Liver (tissue), 9 donors: ENCODE data around the gene TXN2. TPM values are rescaled to one million over a fixed set of nuclear protein-coding genes. Genes with fewer than 3 reads are reported as not detected.
"Not testable (repeated sequence)": the region's sequence is repeated elsewhere in the genome, so short reads cannot be mapped to it uniquely, and the experiment has no call there.

Experiments used
- DNase-seq: peaks from one replicate; pipeline ENCODE4 v3.0.0-alpha.2; 2017; ENCODE audit warnings: low spot score
- H3K27ac ChIP-seq, 2 donors: one replicate each; pipeline ENCODE4 v1.7.0; 2013; ENCODE audit warnings: inconsistent platforms in 2 of 2, low read length in 2 of 2, control low read depth in 1 of 2, low read depth in 1 of 2, mild to moderate bottlenecking in 1 of 2
- H3K27me3 ChIP-seq, 4 donors: one replicate each; pipeline versions ENCODE4 v1.6.1 to v1.7.0; 2013; ENCODE audit warnings: low read length in 3 of 4, inconsistent platforms in 1 of 4, mild to moderate bottlenecking in 1 of 4, moderate library complexity in 1 of 4; ENCODE audit not compliant: control insufficient read depth in 4 of 4, insufficient read depth in 4 of 4
- H3K36me3 ChIP-seq, 4 donors: one replicate each; pipeline versions ENCODE4 v1.6.1 to v1.7.0; 2013; ENCODE audit warnings: low read length in 3 of 4, mild to moderate bottlenecking in 3 of 4, low read depth in 1 of 4, moderate library complexity in 1 of 4; ENCODE audit not compliant: control insufficient read depth in 4 of 4, insufficient read depth in 3 of 4
- H3K4me1 ChIP-seq, 4 donors: one replicate each; pipeline versions ENCODE4 v1.6.1 to v1.7.0; 2013; ENCODE audit warnings: low read length in 3 of 4, mild to moderate bottlenecking in 3 of 4, moderate library complexity in 1 of 4; ENCODE audit not compliant: control insufficient read depth in 4 of 4, insufficient read depth in 4 of 4
- H3K4me3 ChIP-seq, 3 donors: one replicate each; pipeline versions ENCODE4 v1.6.1 to v1.7.0; 2013; ENCODE audit warnings: low read length in 3 of 3, control low read depth in 1 of 3, low read depth in 1 of 3, mild to moderate bottlenecking in 1 of 3
- H3K9ac ChIP-seq, 2 donors: one replicate each; pipeline ENCODE4 v1.7.0; 2013; ENCODE audit warnings: low read length in 2 of 2, mild to moderate bottlenecking in 2 of 2, moderate library complexity in 2 of 2, control low read depth in 1 of 2, low read depth in 1 of 2
- H3K9me3 ChIP-seq, 4 donors: one replicate each; pipeline versions ENCODE4 v1.6.1 to v1.7.0; 2013; ENCODE audit warnings: low read length in 3 of 4; ENCODE audit not compliant: control insufficient read depth in 4 of 4
- ATF3 ChIP-seq: IDR thresholded peaks from 2 replicates; pipeline ENCODE4 v1.6.1; 2016; ENCODE audit warnings: antibody characterized with exemption
- CTCF ChIP-seq: fragments of 150-350 bp; IDR thresholded peaks from 2 replicates; pipeline ENCODE4 v1.5.1; 2017; ENCODE audit warnings: improper control_type of control experiment, low read depth, low read length; ENCODE audit not compliant: missing input control
- EGR1 ChIP-seq, 2 donors: IDR thresholded peaks; 2 replicates each; pipeline ENCODE4 v1.6.1; 2016 to 2018; ENCODE audit warnings: antibody characterized with exemption in 2 of 2, low read depth in 2 of 2
- FOXA1 ChIP-seq: IDR thresholded peaks from 2 replicates; pipeline ENCODE4 v1.6.1; 2016; ENCODE audit warnings: antibody characterized with exemption
- FOXA2 ChIP-seq: IDR thresholded peaks from 2 replicates; pipeline ENCODE4 v1.6.1; 2016; ENCODE audit warnings: antibody characterized with exemption
- GABPA ChIP-seq, 2 donors: IDR thresholded peaks in 1 of 2; conservative IDR thresholded peaks in 1 of 2; 2 replicates each; pipeline ENCODE4 v1.6.1; 2016; ENCODE audit warnings: antibody characterized with exemption in 2 of 2, mild to moderate bottlenecking in 1 of 2, moderate library complexity in 1 of 2
- HNF4A ChIP-seq, 2 donors: conservative IDR thresholded peaks; 2 replicates each; pipeline ENCODE4 v1.6.1; 2016; ENCODE audit warnings: antibody characterized with exemption in 2 of 2, mild to moderate bottlenecking in 2 of 2
- HNF4G ChIP-seq: IDR thresholded peaks from 2 replicates; pipeline ENCODE4 v1.6.1; 2016; ENCODE audit warnings: antibody characterized with exemption
- JUND ChIP-seq, 2 donors: IDR thresholded peaks; 2 replicates each; pipeline ENCODE4 v1.6.1; 2016; ENCODE audit warnings: antibody characterized with exemption in 2 of 2
- MAX ChIP-seq: IDR thresholded peaks from 2 replicates; pipeline ENCODE4 v1.6.1; 2016; ENCODE audit warnings: antibody characterized with exemption
- NR2F2 ChIP-seq: IDR thresholded peaks from 2 replicates; pipeline ENCODE4 v1.6.1; 2016; ENCODE audit warnings: antibody characterized with exemption
- RAD21 ChIP-seq, 2 donors: IDR thresholded peaks; 2 replicates each; pipeline ENCODE4 v1.6.1; 2016; ENCODE audit warnings: antibody characterized with exemption in 2 of 2, mild to moderate bottlenecking in 2 of 2
- REST ChIP-seq: IDR thresholded peaks from 2 replicates; pipeline ENCODE4 v1.6.1; 2016; ENCODE audit warnings: antibody characterized with exemption, mild to moderate bottlenecking
- RXRA ChIP-seq, 2 donors: IDR thresholded peaks; 2 replicates each; pipeline ENCODE4 v1.6.1; 2017 to 2018; ENCODE audit warnings: antibody characterized with exemption in 2 of 2, mild to moderate bottlenecking in 1 of 2
- SP1 ChIP-seq: IDR thresholded peaks from 2 replicates; pipeline ENCODE4 v1.6.1; 2018; ENCODE audit warnings: antibody characterized with exemption, mild to moderate bottlenecking
- ZBTB33 ChIP-seq: IDR thresholded peaks from 2 replicates; pipeline ENCODE4 v1.6.1; 2016; ENCODE audit warnings: antibody characterized with exemption
- WGBS: extraction: QIAGEN DNeasy Blood & Tissue Kit; methylation state at CpG from one replicate; pipeline ENCODE4 v1.1.7; 2013; 5-methylcytosine and 5-hydroxymethylcytosine counted together
- polyA plus RNA-seq, 2 donors: library from polyadenylated mRNA; stranded (reverse) in 1 of 2; unstranded in 1 of 2; fragments of 200-250 nt in 1 of 2; fragments of >200 nt in 1 of 2; fragmentation: Nextera tagmentation in 1 of 2; extraction: Ambion mirVana in 1 of 2; gene quantifications; one replicate each; pipeline versions ENCODE4 v1.2.1 to v1.2.3, GENCODE V29; 2013 to 2015
- total RNA-seq, 2 donors: library from RNA; depleted of rRNA; stranded (reverse); fragments of >200 nt; gene quantifications; one replicate each; pipeline ENCODE4 v1.2.3, GENCODE V29; 2014
- donor health status: healthy.
- donor health status: healthy.
- donor health status: healthy.
- donor health status: healthy.
- donor health status: healthy.

Gene TXN2
- total and polyA plus RNA-seq, 4 donors = 27.5 to 154 (median 73.4) TPM

GRCh38 chr22:36452978-36453607, 28.3 kb downstream of the TXN2 start:
- Histone ChIP-seq H3K27ac (peak overlapping the region; percentile 65 to 78), H3K4me1 (peaks cover 0 to 15% (median 6%) of the 10 kb centered on the region in 4 donors), H3K9ac (peak overlapping the region in 1 of 2 donors; percentile 7)
- not testable (repeated sequence) for H3K36me3 ChIP-seq, DNase-seq, H3K4me3 ChIP-seq, H3K9me3 ChIP-seq, H3K27me3 ChIP-seq
- 82% methylated on average over 5 of the region's 5 CpGs for WGBS
- TF ChIP-seq RXRA (IDR thresholded peaks at IDR 0.05) (peak; percentile 22 to 54), HNF4A (conservative IDR thresholded peaks at IDR 0.05) (peak in 1 of 2 donors; percentile 6), SP1 (peak; percentile 42), RAD21 (IDR thresholded peaks at IDR 0.05) (peak in 1 of 2 donors; percentile 7)

GRCh38 chr22:36452250-36452977, 29.0 kb downstream of the TXN2 start:
- Histone ChIP-seq H3K27ac (peak overlapping the region; percentile 65 to 78), H3K36me3 (no peaks in the 10 kb centered on the region), H3K9ac (no peak overlapping the region), H3K9me3 (no peaks in the 10 kb centered on the region), H3K27me3 (no peaks in the 10 kb centered on the region), H3K4me1 (peaks cover 0 to 15% (median 6%) of the 10 kb centered on the region in 4 donors), H3K4me3 (no peak overlapping the region)
- WGBS = 76% methylated on average over 9 of the region's 9 CpGs
- no peak for DNase-seq
- TF ChIP-seq REST (no peak), EGR1 (IDR thresholded peaks at IDR 0.05; ENCODE audit: low read depth in 2 of 2) (no peak), SP1 (no peak), CTCF (no peak), ZBTB33 (no peak), FOXA2 (no peak), HNF4A (conservative IDR thresholded peaks at IDR 0.05) (no peak), RAD21 (IDR thresholded peaks at IDR 0.05) (no peak), NR2F2 (no peak), FOXA1 (no peak), ATF3 (no peak), GABPA (IDR thresholded peaks at IDR 0.05 in 1 of 2, conservative IDR thresholded peaks at IDR 0.05 in 1 of 2) (no peak), RXRA (IDR thresholded peaks at IDR 0.05) (no peak), HNF4G (no peak), MAX (no peak), JUND (IDR thresholded peaks at IDR 0.05) (no peak)

GRCh38 chr22:36450923-36451322, 30.5 kb downstream of the TXN2 start:
- not testable (repeated sequence) for H3K9ac ChIP-seq, H3K27ac ChIP-seq, H3K27me3 ChIP-seq, H3K36me3 ChIP-seq, DNase-seq, H3K4me3 ChIP-seq, H3K9me3 ChIP-seq
- 90% methylated on average over 7 of the region's 7 CpGs for WGBS
- peaks cover 0 to 15% (median 6%) of the 10 kb centered on the region in 4 donors for H3K4me1 ChIP-seq
